ENCODE data around the gene SH3RF2. TPM values are rescaled to one million over a fixed set of nuclear protein-coding genes. Genes with fewer than 3 reads are reported as not detected.

The SH3RF2 gene
- total and polyA plus RNA-seq, 2 donors (not counting 3 experiments of a cell fraction or from before 2014, with no cell fraction given), result 0.54 to 0.84 TPM

DNA sequence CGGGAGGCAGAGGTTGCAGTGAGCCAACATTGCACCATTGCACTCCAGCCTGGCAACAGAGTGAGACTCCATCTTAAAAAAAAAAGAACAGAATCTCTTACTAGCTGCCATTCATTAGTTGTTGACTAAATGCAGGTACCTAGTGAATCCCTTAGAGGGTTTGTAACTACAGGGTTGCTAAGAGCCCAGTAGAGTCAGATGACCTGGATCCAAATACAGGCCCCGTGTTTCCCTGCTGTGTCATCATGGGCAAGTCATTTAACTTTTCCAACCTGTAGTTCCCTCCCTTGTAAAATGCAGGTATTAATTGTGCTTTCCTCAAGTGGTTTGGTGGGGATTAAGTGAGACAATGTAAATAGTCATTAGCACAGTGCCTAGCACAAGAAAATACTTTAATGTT, 136.2 kb downstream of the SH3RF2 start:
- no peak overlapping the region for H3K4me3 ChIP-seq (replicated peaks in 1 of 3; ENCODE audit: insufficient read depth in 1 of 3, low read depth in 1 of 3, low read length in 3 of 3)
- ChIA-PET CTCF (interaction anchor here (1.7 kb wide), 1 partner anchor 20 kb away, joined by 3 read pairs; no protein-coding TSS in a partner anchor), POLR2A (no interaction called here)
- FAIRE-seq, result no peak
- dilution Hi-C loops (cut with MboI; ENCODE audit: extremely low pct_ligation_motif_present, low sequenced_read_pairs), result no loop called here
- no peaks in the 10 kb centered on the region for H3K36me3 ChIP-seq (ENCODE audit: control insufficient read depth in 2 of 2, extremely low read depth in 1 of 2, insufficient read depth in 2 of 2, low read length in 2 of 2)
- TF ChIP-seq POLR2AphosphoS5 (IDR thresholded peaks at IDR 0.05; ENCODE audit: insufficient read depth, low read depth, low read length), result no peak
- TF ChIP-seq JUN (IDR thresholded peaks at IDR 0.05; ENCODE audit: borderline replicate concordance, insufficient read depth, insufficient read length, low read depth), result no peak
- H3K9ac ChIP-seq (replicated peaks; ENCODE audit: extremely low read depth, insufficient read depth, low read length), result no peak overlapping the region
- no peak for DNase-seq (ENCODE audit: low read depth, low spot score)
- H3K4me1 ChIP-seq (ENCODE audit: control insufficient read depth, extremely low read depth, insufficient read depth, low read length), result no peaks in the 10 kb centered on the region
- no peak overlapping the region for H3K4me2 ChIP-seq (ENCODE audit: insufficient read depth, low read length)
- peaks cover 5 to 8% of the 10 kb centered on the region in 2 experiments for H3K27me3 ChIP-seq (ENCODE audit: control insufficient read depth in 2 of 2, insufficient read depth in 2 of 2, low read length in 2 of 2)
- H3K9me3 ChIP-seq (replicated peaks; ENCODE audit: control insufficient read depth, insufficient read depth, low read length), result no peaks in the 10 kb centered on the region
- H3K27ac ChIP-seq (ENCODE audit: insufficient read depth, low read depth, low read length), result no peak overlapping the region
- H4K20me1 ChIP-seq (replicated peaks; ENCODE audit: control insufficient read depth, extremely low read depth, insufficient read depth, low read length), result no peaks in the 10 kb centered on the region
- no peaks in the 10 kb centered on the region for H3K9me1 ChIP-seq (replicated peaks; ENCODE audit: control insufficient read depth, extremely low read depth, insufficient read depth, low read length)
- no TSS peak for BruUV-seq (replicated peaks)
- no peaks in the 10 kb centered on the region for H3K79me2 ChIP-seq (ENCODE audit: control insufficient read depth, insufficient read depth, low read length)
- no peak overlapping the region for H2AFZ ChIP-seq (ENCODE audit: low read depth, low read length)
- intact Hi-C loops (cut with micrococcal nuclease), result no loop called here

DNA sequence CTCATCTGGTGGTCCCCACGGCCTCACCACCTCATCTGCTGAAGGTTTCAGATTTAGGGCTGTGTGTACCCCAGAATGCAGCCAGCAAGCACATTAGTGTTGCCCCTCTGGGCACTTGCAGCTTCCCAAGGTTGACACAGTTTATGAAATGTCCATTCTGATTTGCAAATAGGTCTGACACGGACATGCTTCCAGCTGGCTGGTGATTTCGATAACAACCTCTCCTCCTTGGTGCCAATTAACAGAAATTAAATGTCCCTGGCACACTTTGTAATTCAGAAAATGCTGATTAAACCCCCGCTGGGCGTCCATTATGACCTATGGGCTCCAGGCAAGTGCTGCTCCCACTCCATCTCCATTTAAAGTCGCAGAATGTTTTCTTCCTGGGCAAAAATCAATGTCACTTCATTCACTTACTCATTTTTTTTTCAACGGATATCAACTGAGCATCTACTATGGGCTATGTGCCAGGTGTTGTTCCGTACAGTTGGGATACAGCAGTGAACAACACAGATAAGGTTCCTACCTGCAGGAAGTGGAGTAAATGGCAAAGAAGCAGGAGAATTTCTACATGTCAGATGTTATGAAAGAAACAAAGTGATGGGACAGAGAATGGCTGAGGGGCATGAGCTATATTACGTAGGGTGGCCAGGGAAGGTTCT, 137.0 kb downstream of the SH3RF2 start:
- Histone ChIP-seq H3K27me3 (ENCODE audit: control insufficient read depth in 2 of 2, insufficient read depth in 2 of 2, low read length in 2 of 2) (peaks cover 5 to 8% of the 10 kb centered on the region in 2 experiments), H3K27ac (ENCODE audit: insufficient read depth, low read depth, low read length) (no peak overlapping the region), H3K9ac (replicated peaks; ENCODE audit: extremely low read depth, insufficient read depth, low read length) (no peak overlapping the region), H3K79me2 (ENCODE audit: control insufficient read depth, insufficient read depth, low read length) (no peaks in the 10 kb centered on the region), H3K4me2 (ENCODE audit: insufficient read depth, low read length) (no peak overlapping the region), H3K9me3 (replicated peaks; ENCODE audit: control insufficient read depth, insufficient read depth, low read length) (no peaks in the 10 kb centered on the region), H3K4me3 (replicated peaks in 1 of 3; ENCODE audit: insufficient read depth in 1 of 3, low read depth in 1 of 3, low read length in 3 of 3) (no peak overlapping the region), H4K20me1 (replicated peaks; ENCODE audit: control insufficient read depth, extremely low read depth, insufficient read depth, low read length) (no peaks in the 10 kb centered on the region), H3K4me1 (ENCODE audit: control insufficient read depth, extremely low read depth, insufficient read depth, low read length) (no peaks in the 10 kb centered on the region), H2AFZ (ENCODE audit: low read depth, low read length) (no peak overlapping the region), H3K36me3 (ENCODE audit: control insufficient read depth in 2 of 2, extremely low read depth in 1 of 2, insufficient read depth in 2 of 2, low read length in 2 of 2) (no peaks in the 10 kb centered on the region), H3K9me1 (replicated peaks; ENCODE audit: control insufficient read depth, extremely low read depth, insufficient read depth, low read length) (no peaks in the 10 kb centered on the region)
- no TSS peak for BruUV-seq (replicated peaks)
- DNase-seq (ENCODE audit: low read depth, low spot score), result no peak
- dilution Hi-C loops (cut with MboI; ENCODE audit: extremely low pct_ligation_motif_present, low sequenced_read_pairs) (no loop called here), intact Hi-C loops (cut with micrococcal nuclease) (no loop called here)
- ChIA-PET POLR2A (no interaction called here), CTCF (no interaction called here)
- no peak for TF ChIP-seq POLR2AphosphoS5 (IDR thresholded peaks at IDR 0.05; ENCODE audit: insufficient read depth, low read depth, low read length)
- TF ChIP-seq EZH2 (IDR thresholded peaks at IDR 0.05; ENCODE audit: borderline replicate concordance, low read depth, low read length, severe bottlenecking), result no peak
- TF ChIP-seq, protein P1, sequence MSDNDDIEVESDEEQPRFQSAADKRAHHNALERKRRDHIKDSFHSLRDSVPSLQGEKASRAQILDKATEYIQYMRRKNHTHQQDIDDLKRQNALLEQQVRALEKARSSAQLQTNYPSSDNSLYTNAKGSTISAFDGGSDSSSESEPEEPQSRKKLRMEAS (IDR thresholded peaks at IDR 0.05; ENCODE audit: insufficient read depth, insufficient read length), result no peak
- TF ChIP-seq MYC (IDR thresholded peaks at IDR 0.05; ENCODE audit: low read depth, low read length), result no peak
- no peak for TF ChIP-seq JUN (IDR thresholded peaks at IDR 0.05; ENCODE audit: borderline replicate concordance, insufficient read depth, insufficient read length, low read depth)
- no peak for TF ChIP-seq POLR2A (IDR thresholded peaks at IDR 0.05; ENCODE audit: low read depth, low read length)
- no peak for TF ChIP-seq GATA2 (IDR thresholded peaks at IDR 0.05; ENCODE audit: insufficient read depth, insufficient read length, low read depth, low read length)
- TF ChIP-seq, protein P2, sequence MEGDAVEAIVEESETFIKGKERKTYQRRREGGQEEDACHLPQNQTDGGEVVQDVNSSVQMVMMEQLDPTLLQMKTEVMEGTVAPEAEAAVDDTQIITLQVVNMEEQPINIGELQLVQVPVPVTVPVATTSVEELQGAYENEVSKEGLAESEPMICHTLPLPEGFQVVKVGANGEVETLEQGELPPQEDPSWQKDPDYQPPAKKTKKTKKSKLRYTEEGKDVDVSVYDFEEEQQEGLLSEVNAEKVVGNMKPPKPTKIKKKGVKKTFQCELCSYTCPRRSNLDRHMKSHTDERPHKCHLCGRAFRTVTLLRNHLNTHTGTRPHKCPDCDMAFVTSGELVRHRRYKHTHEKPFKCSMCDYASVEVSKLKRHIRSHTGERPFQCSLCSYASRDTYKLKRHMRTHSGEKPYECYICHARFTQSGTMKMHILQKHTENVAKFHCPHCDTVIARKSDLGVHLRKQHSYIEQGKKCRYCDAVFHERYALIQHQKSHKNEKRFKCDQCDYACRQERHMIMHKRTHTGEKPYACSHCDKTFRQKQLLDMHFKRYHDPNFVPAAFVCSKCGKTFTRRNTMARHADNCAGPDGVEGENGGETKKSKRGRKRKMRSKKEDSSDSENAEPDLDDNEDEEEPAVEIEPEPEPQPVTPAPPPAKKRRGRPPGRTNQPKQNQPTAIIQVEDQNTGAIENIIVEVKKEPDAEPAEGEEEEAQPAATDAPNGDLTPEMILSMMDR (IDR thresholded peaks at IDR 0.05; ENCODE audit: extremely low read depth in 1 of 2, insufficient read depth in 1 of 2, low read depth in 1 of 2, low read length in 2 of 2), result no peak
- TF ChIP-seq FOS (IDR thresholded peaks at IDR 0.05; ENCODE audit: borderline replicate concordance, insufficient read depth, low read length), result no peak
- FAIRE-seq, result no peak
